ENCODE measurements around the gene HOXB2.

Gene HOXB2

DNA sequence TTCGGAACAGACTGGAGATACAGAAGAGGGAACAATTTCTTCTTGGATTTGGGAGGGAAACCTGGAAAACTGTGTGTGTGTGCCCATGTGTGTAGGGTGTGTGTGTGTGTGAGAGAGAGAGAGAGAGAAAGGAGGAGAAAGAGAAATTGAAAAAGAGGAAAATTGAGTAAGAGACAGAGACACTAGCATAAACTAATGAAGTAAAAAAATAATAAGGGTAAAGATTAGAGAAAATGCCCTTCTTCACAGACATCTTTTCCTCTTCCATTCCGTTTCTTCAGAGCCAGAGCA lies 13.9 kb upstream of the HOXB2 start:
- H3F3A ChIP-seq (ENCODE audit: control insufficient read depth, insufficient read depth): no peaks in the 10 kb centered on the region
- no peak overlapping the region for H3K27ac ChIP-seq (ENCODE audit: low read depth, low read length)
- H3K9me2 ChIP-seq (replicated peaks; ENCODE audit: control insufficient read depth, low read length): no peaks in the 10 kb centered on the region
- H3K36me3 ChIP-seq (ENCODE audit: control insufficient read depth, low read length): no peaks in the 10 kb centered on the region
- H3K4me1 ChIP-seq (ENCODE audit: control insufficient read depth, low read length): no peaks in the 10 kb centered on the region
- no peaks in the 10 kb centered on the region for H3K9me3 ChIP-seq (ENCODE audit: control insufficient read depth, insufficient read depth, low read length)
- no peak overlapping the region for H3K4me2 ChIP-seq (ENCODE audit: low read length)
- peaks cover 3% of the 10 kb centered on the region; the same call in 1 of the 2 replicates for H3K27me3 ChIP-seq (ENCODE audit: control insufficient read depth, low read length)
- H3K79me2 ChIP-seq (ENCODE audit: control insufficient read depth, low read length): no peaks in the 10 kb centered on the region
- no peak for TF ChIP-seq EZH2phosphoT487 (IDR thresholded peaks at IDR 0.05; ENCODE audit: borderline replicate concordance, low read length)
- TF ChIP-seq, protein P1, sequence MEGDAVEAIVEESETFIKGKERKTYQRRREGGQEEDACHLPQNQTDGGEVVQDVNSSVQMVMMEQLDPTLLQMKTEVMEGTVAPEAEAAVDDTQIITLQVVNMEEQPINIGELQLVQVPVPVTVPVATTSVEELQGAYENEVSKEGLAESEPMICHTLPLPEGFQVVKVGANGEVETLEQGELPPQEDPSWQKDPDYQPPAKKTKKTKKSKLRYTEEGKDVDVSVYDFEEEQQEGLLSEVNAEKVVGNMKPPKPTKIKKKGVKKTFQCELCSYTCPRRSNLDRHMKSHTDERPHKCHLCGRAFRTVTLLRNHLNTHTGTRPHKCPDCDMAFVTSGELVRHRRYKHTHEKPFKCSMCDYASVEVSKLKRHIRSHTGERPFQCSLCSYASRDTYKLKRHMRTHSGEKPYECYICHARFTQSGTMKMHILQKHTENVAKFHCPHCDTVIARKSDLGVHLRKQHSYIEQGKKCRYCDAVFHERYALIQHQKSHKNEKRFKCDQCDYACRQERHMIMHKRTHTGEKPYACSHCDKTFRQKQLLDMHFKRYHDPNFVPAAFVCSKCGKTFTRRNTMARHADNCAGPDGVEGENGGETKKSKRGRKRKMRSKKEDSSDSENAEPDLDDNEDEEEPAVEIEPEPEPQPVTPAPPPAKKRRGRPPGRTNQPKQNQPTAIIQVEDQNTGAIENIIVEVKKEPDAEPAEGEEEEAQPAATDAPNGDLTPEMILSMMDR (IDR thresholded peaks at IDR 0.05; ENCODE audit: low read depth, low read length, poor library complexity, severe bottlenecking): no peak
- no peaks in the 10 kb centered on the region for H4K20me1 ChIP-seq (ENCODE audit: control insufficient read depth, insufficient read depth, low read depth, low read length)
- H3K4me3 ChIP-seq (ENCODE audit: low read length): no peak overlapping the region

DNA sequence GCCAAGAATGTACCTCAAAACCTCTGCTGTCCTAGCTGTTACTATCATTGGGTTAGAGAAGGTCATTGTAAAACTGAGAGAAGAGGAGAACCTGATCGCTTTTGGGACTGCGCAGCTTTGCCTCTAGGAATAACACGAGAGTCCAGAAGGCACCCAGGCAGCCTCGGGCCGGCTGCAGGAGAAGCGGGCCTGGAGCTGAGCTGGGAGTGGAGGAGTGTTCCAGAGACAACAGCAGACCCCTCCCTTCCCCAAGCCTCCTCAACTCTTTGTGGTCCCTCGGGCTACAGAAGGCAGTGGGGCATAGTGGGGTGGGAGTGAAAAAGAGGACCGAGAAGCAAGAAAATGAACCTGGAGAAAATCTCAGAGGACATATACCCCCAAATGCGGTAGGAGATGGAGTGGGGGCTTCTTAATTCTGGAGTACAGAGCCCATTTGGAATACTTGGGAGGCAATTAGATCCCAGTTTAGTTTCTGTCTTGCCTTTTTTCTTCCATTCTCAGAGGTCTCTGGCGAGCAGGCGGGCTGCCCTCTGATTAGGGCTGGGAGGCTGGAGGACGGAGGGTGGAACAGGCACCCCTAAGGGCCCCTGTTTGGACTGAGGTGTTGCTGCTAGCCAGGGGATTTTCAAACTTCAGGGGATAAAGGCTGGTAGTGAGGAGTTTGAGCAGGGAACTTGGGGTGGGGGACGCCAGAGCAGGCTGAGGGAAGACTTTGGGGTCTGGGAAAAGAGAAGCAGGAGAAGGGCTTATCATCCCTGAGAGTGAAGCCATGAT lies 13.3 kb upstream of the HOXB2 start:
- Histone ChIP-seq H3K9me2 (replicated peaks; ENCODE audit: control insufficient read depth, low read length) (no peaks in the 10 kb centered on the region), H3K4me2 (ENCODE audit: low read length) (no peak overlapping the region), H3F3A (ENCODE audit: control insufficient read depth, insufficient read depth) (no peaks in the 10 kb centered on the region), H3K27ac (ENCODE audit: low read depth, low read length) (no peak overlapping the region), H3K4me1 (ENCODE audit: control insufficient read depth, low read length) (no peaks in the 10 kb centered on the region), H3K4me3 (ENCODE audit: low read length) (no peak overlapping the region), H3K9me3 (ENCODE audit: control insufficient read depth, insufficient read depth, low read length) (no peaks in the 10 kb centered on the region), H3K79me2 (ENCODE audit: control insufficient read depth, low read length) (no peaks in the 10 kb centered on the region), H4K20me1 (ENCODE audit: control insufficient read depth, insufficient read depth, low read depth, low read length) (no peaks in the 10 kb centered on the region), H3K36me3 (ENCODE audit: control insufficient read depth, low read length) (no peaks in the 10 kb centered on the region), H3K27me3 (ENCODE audit: control insufficient read depth, low read length) (peaks cover 3% of the 10 kb centered on the region; the same call in 1 of the 2 replicates)
- no peak for TF ChIP-seq EZH2phosphoT487 (IDR thresholded peaks at IDR 0.05; ENCODE audit: borderline replicate concordance, low read length)
- TF ChIP-seq, protein P1 (IDR thresholded peaks at IDR 0.05; ENCODE audit: low read depth, low read length, poor library complexity, severe bottlenecking): no peak

DNA sequence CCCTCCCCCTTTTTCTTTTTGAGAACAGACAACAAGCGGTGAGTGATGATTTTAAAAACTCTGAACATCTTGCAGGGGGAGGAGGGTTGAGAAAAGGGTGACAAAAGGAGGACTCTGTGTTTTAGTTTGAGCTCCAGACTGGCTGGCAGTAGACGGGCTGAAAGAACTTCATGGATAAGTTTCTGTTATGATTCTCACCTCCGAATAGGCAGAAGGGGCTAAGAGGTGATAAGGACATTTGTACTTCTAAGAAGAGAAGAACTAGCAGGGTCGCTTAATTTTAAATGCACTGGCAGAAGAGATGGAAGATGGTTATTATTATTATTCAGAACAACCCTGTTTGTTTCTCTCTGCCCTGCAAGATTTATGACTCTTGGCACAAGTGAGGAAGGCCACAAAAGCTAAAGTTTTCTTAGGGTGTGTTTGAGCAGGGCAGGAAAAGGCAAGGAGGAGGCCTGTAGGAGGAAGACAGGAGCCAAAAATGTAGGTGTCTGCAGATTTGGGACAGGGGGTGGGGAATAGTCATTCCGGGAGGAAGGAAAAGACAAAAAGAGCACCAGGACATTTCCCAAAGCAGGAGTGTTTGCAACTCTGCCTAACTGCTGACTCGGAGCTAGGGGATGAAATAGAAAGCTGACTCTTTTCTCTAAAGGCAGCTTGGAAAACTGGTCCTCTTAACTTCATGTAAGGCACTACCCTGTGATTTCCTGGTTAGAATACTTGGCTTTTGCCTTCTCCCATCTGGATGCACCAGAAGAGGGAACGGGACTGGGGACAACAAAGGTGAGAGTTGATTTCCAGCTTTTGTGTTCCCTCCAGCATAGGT lies 11.9 kb upstream of the HOXB2 start:
- Histone ChIP-seq H3K36me3 (ENCODE audit: control insufficient read depth, low read length) (no peaks in the 10 kb centered on the region), H3K27ac (ENCODE audit: low read depth, low read length) (no peak overlapping the region), H3K9me3 (ENCODE audit: control insufficient read depth, insufficient read depth, low read length) (no peaks in the 10 kb centered on the region), H3F3A (ENCODE audit: control insufficient read depth, insufficient read depth) (no peaks in the 10 kb centered on the region), H3K4me3 (ENCODE audit: low read length) (no peak overlapping the region), H3K79me2 (ENCODE audit: control insufficient read depth, low read length) (no peaks in the 10 kb centered on the region), H3K4me2 (ENCODE audit: low read length) (no peak overlapping the region), H3K27me3 (ENCODE audit: control insufficient read depth, low read length) (peaks cover 3% of the 10 kb centered on the region; the same call in 1 of the 2 replicates), H4K20me1 (ENCODE audit: control insufficient read depth, insufficient read depth, low read depth, low read length) (no peaks in the 10 kb centered on the region), H3K4me1 (ENCODE audit: control insufficient read depth, low read length) (no peaks in the 10 kb centered on the region), H3K9me2 (replicated peaks; ENCODE audit: control insufficient read depth, low read length) (no peaks in the 10 kb centered on the region)
- TF ChIP-seq, protein P1 (IDR thresholded peaks at IDR 0.05; ENCODE audit: low read depth, low read length, poor library complexity, severe bottlenecking): no peak
- TF ChIP-seq EZH2phosphoT487 (IDR thresholded peaks at IDR 0.05; ENCODE audit: borderline replicate concordance, low read length): no peak

Measured in DOHH2 (cell line).